SK-N-SH treated with all-trans-retinoic acid at 6 μM for 48 hours (cell line): Measurements from ENCODE around the gene GRK3.

Experiments
- ATAC-seq: fragments of 200-7000 bp; cut with Tn5 transposase; 3 replicates; pipeline ENCODE4 v1.9.1; 2020; ENCODE audit warnings: mild to moderate bottlenecking, moderate library complexity
- ARNTL ChIP-seq: fragments of 450-650 bp; formaldehyde crosslinking; IDR thresholded peaks from 2 replicates; pipeline ENCODE4 v1.5.0; 2020; ENCODE audit warnings: low read depth, mild to moderate bottlenecking, moderate library complexity, borderline replicate concordance
- BACH2 ChIP-seq: fragments of 250-450 bp; sonication (Bioruptor Pico); IDR thresholded peaks from 2 replicates; pipeline ENCODE4 v1.9.0; 2021; ENCODE audit warnings: mild to moderate bottlenecking, borderline replicate concordance
- CSDC2 ChIP-seq: fragments of 250-450 bp; sonication (Bioruptor Pico); IDR thresholded peaks from 2 replicates; pipeline ENCODE4 v1.5.0; 2020; ENCODE audit warnings: mild to moderate bottlenecking, moderate library complexity
- CSRNP3 ChIP-seq: fragments of 250-450 bp; sonication (Bioruptor Pico); IDR thresholded peaks from 2 replicates; pipeline ENCODE4 v1.5.1; 2021; ENCODE audit warnings: mild to moderate bottlenecking, moderate library complexity
- ESRRG ChIP-seq: fragments of 250-450 bp; sonication (Bioruptor Pico); IDR thresholded peaks from 2 replicates; pipeline ENCODE4 v1.6.1; 2021; ENCODE audit warnings: mild to moderate bottlenecking
- GLIS3 ChIP-seq: fragments of 250-450 bp; sonication (Bioruptor Pico); IDR thresholded peaks from 2 replicates; pipeline ENCODE4 v1.5.0; 2020; ENCODE audit warnings: mild to moderate bottlenecking, moderate library complexity
- ISL1 ChIP-seq: fragments of 250-450 bp; sonication (Bioruptor Pico); IDR thresholded peaks from 2 replicates; pipeline ENCODE4 v2.1.2; 2022; ENCODE audit warnings: mild to moderate bottlenecking, moderate library complexity
- OSR1 ChIP-seq: fragments of 250-450 bp; sonication (Bioruptor Pico); IDR thresholded peaks from 2 replicates; pipeline ENCODE4 v1.8.0; 2022; ENCODE audit warnings: moderate library complexity, mild to moderate bottlenecking, inconsistent platforms
- PPARA ChIP-seq: fragments of 250-450 bp; sonication (Bioruptor Pico); IDR thresholded peaks from 2 replicates; pipeline ENCODE4 v1.5.0; 2020; ENCODE audit warnings: mild to moderate bottlenecking, borderline replicate concordance
- RARB ChIP-seq: fragments of 250-450 bp; sonication (Bioruptor Pico); IDR thresholded peaks from 2 replicates; pipeline ENCODE4 v1.8.0; 2021; ENCODE audit warnings: mild to moderate bottlenecking, moderate library complexity
- SNAI2 ChIP-seq: fragments of 250-450 bp; sonication (Bioruptor Pico); IDR thresholded peaks from 2 replicates; pipeline ENCODE4 v1.5.0; 2020; ENCODE audit warnings: mild to moderate bottlenecking, moderate library complexity
- TCF4 ChIP-seq: fragments of 250-450 bp; sonication (Bioruptor Pico); IDR thresholded peaks from 2 replicates; pipeline ENCODE4 v1.8.0; 2021; ENCODE audit warnings: mild to moderate bottlenecking, moderate library complexity, borderline replicate concordance
- TOX ChIP-seq: fragments of 250-450 bp; sonication (Bioruptor Pico); IDR thresholded peaks from 2 replicates; pipeline ENCODE4 v1.8.0; 2021; ENCODE audit warnings: mild to moderate bottlenecking, moderate library complexity, borderline replicate concordance
- ZC3H10 ChIP-seq: fragments of 250-450 bp; sonication (Bioruptor Pico); IDR thresholded peaks from 2 replicates; pipeline ENCODE4 v1.5.1; 2021; ENCODE audit warnings: mild to moderate bottlenecking, moderate library complexity
- ZFP30 ChIP-seq: fragments of 450-650 bp; formaldehyde crosslinking; IDR thresholded peaks from 2 replicates; pipeline ENCODE4 v1.5.0; 2022; ENCODE audit warnings: mild to moderate bottlenecking, moderate library complexity
- ZNF565 ChIP-seq: fragments of 450-650 bp; formaldehyde crosslinking; conservative IDR thresholded peaks from 2 replicates; pipeline ENCODE4 v1.5.0; 2020; ENCODE audit warnings: low read depth, mild to moderate bottlenecking, moderate library complexity
- ZNF70 ChIP-seq: fragments of 450-650 bp; formaldehyde crosslinking; IDR thresholded peaks from 2 replicates; pipeline ENCODE4 v1.5.0; 2020; ENCODE audit warnings: mild to moderate bottlenecking, moderate library complexity
- ZNF8 ChIP-seq: fragments of 450-650 bp; formaldehyde crosslinking; IDR thresholded peaks from 2 replicates; pipeline ENCODE4 v1.5.0; 2020; ENCODE audit warnings: mild to moderate bottlenecking, moderate library complexity
- TF ChIP-seq, protein P1 (sequence below): fragments of 250-450 bp; sonication (Bioruptor Pico); IDR thresholded peaks from 2 replicates; pipeline ENCODE4 v1.5.0; 2020; ENCODE audit warnings: mild to moderate bottlenecking, moderate library complexity
- TF ChIP-seq, protein P2 (sequence below): fragments of 250-450 bp; sonication (Bioruptor Pico); IDR thresholded peaks from 2 replicates; pipeline ENCODE4 v1.8.0; 2020; ENCODE audit warnings: mild to moderate bottlenecking, moderate library complexity, borderline replicate concordance
- TF ChIP-seq, protein P3 (sequence below): fragments of 250-450 bp; sonication (Bioruptor Pico); IDR thresholded peaks from 2 replicates; pipeline ENCODE4 v1.8.0; 2021; ENCODE audit warnings: low read depth, mild to moderate bottlenecking, moderate library complexity, borderline replicate concordance
- TF ChIP-seq, protein P4 (sequence below): fragments of 250-450 bp; sonication (Bioruptor Pico); IDR thresholded peaks from 2 replicates; pipeline ENCODE4 v1.5.1; 2020; ENCODE audit warnings: low read depth, mild to moderate bottlenecking, moderate library complexity

Gene GRK3

GRCh38 chr22:25694196-25694907, 129.9 kb downstream of the GRK3 start:
- TF ChIP-seq CSRNP3 (CRISPR knock-in tag): no peak
- TF ChIP-seq CSDC2 (CRISPR knock-in tag): no peak
- TF ChIP-seq, protein P1, sequence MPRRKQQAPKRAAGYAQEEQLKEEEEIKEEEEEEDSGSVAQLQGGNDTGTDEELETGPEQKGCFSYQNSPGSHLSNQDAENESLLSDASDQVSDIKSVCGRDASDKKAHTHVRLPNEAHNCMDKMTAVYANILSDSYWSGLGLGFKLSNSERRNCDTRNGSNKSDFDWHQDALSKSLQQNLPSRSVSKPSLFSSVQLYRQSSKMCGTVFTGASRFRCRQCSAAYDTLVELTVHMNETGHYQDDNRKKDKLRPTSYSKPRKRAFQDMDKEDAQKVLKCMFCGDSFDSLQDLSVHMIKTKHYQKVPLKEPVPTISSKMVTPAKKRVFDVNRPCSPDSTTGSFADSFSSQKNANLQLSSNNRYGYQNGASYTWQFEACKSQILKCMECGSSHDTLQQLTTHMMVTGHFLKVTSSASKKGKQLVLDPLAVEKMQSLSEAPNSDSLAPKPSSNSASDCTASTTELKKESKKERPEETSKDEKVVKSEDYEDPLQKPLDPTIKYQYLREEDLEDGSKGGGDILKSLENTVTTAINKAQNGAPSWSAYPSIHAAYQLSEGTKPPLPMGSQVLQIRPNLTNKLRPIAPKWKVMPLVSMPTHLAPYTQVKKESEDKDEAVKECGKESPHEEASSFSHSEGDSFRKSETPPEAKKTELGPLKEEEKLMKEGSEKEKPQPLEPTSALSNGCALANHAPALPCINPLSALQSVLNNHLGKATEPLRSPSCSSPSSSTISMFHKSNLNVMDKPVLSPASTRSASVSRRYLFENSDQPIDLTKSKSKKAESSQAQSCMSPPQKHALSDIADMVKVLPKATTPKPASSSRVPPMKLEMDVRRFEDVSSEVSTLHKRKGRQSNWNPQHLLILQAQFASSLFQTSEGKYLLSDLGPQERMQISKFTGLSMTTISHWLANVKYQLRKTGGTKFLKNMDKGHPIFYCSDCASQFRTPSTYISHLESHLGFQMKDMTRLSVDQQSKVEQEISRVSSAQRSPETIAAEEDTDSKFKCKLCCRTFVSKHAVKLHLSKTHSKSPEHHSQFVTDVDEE (CRISPR knock-in tag): no peak
- TF ChIP-seq, protein P2, sequence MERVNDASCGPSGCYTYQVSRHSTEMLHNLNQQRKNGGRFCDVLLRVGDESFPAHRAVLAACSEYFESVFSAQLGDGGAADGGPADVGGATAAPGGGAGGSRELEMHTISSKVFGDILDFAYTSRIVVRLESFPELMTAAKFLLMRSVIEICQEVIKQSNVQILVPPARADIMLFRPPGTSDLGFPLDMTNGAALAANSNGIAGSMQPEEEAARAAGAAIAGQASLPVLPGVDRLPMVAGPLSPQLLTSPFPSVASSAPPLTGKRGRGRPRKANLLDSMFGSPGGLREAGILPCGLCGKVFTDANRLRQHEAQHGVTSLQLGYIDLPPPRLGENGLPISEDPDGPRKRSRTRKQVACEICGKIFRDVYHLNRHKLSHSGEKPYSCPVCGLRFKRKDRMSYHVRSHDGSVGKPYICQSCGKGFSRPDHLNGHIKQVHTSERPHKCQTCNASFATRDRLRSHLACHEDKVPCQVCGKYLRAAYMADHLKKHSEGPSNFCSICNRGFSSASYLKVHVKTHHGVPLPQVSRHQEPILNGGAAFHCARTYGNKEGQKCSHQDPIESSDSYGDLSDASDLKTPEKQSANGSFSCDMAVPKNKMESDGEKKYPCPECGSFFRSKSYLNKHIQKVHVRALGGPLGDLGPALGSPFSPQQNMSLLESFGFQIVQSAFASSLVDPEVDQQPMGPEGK (CRISPR knock-in tag): no peak
- TF ChIP-seq ZNF565 (CRISPR knock-in tag): no peak
- no peak for TF ChIP-seq ESRRG (CRISPR knock-in tag)
- TF ChIP-seq GLIS3: no peak
- TF ChIP-seq RARB (CRISPR knock-in tag): no peak
- TF ChIP-seq PPARA: no peak
- TF ChIP-seq, protein P3, sequence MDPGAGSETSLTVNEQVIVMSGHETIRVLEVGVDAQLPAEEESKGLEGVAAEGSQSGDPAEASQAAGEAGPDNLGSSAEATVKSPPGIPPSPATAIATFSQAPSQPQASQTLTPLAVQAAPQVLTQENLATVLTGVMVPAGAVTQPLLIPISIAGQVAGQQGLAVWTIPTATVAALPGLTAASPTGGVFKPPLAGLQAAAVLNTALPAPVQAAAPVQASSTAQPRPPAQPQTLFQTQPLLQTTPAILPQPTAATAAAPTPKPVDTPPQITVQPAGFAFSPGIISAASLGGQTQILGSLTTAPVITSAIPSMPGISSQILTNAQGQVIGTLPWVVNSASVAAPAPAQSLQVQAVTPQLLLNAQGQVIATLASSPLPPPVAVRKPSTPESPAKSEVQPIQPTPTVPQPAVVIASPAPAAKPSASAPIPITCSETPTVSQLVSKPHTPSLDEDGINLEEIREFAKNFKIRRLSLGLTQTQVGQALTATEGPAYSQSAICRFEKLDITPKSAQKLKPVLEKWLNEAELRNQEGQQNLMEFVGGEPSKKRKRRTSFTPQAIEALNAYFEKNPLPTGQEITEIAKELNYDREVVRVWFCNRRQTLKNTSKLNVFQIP: no peak
- TF ChIP-seq BACH2: no peak
- TF ChIP-seq ZNF8 (CRISPR knock-in tag): no peak
- no peak for ATAC-seq

GRCh38 chr22:25695146-25695545, 130.7 kb downstream of the GRK3 start:
- ATAC-seq: no peak
- no peak for TF ChIP-seq ZNF70
- TF ChIP-seq PPARA: no peak
- TF ChIP-seq ZNF8 (CRISPR knock-in tag): no peak
- no peak for TF ChIP-seq GLIS3
- no peak for TF ChIP-seq OSR1
- TF ChIP-seq RARB (CRISPR knock-in tag): no peak
- no peak for TF ChIP-seq TOX (CRISPR knock-in tag)
- TF ChIP-seq, protein P2 (CRISPR knock-in tag): no peak
- TF ChIP-seq ISL1 (CRISPR knock-in tag): no peak
- TF ChIP-seq BACH2: no peak
- no peak for TF ChIP-seq SNAI2
- TF ChIP-seq, all 23 proteins: peak for 0

GRCh38 chr22:25696763-25697162, 132.3 kb downstream of the GRK3 start:
- ATAC-seq: peak; percentile 51; the same call in 2 of the 3 replicates
- TF ChIP-seq, protein P4, sequence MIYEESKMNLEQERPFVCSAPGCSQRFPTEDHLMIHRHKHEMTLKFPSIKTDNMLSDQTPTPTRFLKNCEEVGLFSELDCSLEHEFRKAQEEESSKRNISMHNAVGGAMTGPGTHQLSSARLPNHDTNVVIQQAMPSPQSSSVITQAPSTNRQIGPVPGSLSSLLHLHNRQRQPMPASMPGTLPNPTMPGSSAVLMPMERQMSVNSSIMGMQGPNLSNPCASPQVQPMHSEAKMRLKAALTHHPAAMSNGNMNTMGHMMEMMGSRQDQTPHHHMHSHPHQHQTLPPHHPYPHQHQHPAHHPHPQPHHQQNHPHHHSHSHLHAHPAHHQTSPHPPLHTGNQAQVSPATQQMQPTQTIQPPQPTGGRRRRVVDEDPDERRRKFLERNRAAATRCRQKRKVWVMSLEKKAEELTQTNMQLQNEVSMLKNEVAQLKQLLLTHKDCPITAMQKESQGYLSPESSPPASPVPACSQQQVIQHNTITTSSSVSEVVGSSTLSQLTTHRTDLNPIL (CRISPR knock-in tag): peak; percentile 75
- TF ChIP-seq TOX (CRISPR knock-in tag): no peak
- peak; percentile 98 for TF ChIP-seq TCF4
- TF ChIP-seq ESRRG (CRISPR knock-in tag): no peak
- peak; percentile 81 for TF ChIP-seq ZNF565 (CRISPR knock-in tag)
- peak; percentile 61; the same call in 1 of the 2 replicates for TF ChIP-seq ZNF70
- TF ChIP-seq ZFP30: no peak; the same call in 1 of the 2 replicates
- TF ChIP-seq CSDC2 (CRISPR knock-in tag): no peak
- peak; percentile 69 for TF ChIP-seq ZNF8 (CRISPR knock-in tag)
- no peak for TF ChIP-seq ZC3H10
- TF ChIP-seq, protein P3: no peak; the same call in 1 of the 2 replicates
- TF ChIP-seq, protein P2 (CRISPR knock-in tag): no peak
- TF ChIP-seq ARNTL (CRISPR knock-in tag): no peak
- TF ChIP-seq GLIS3: peak; percentile 80; the same call in 1 of the 2 replicates
- TF ChIP-seq OSR1: no peak
